CD14-positive monocyte (primary cell): ENCODE measurements around the gene AKT1. TPM values are rescaled to one million over a fixed set of nuclear protein-coding genes. Genes with fewer than 3 reads are reported as not detected.
A peak's percentile ranks its signal among the peaks of the same experiment; 100 is the strongest.

Experiments
- DNase-seq, 3 donors: peaks; one replicate each; pipeline ENCODE4 v3.0.0-alpha.2; 2011 to 2022
- H2AFZ ChIP-seq: 2 replicates; pipeline ENCODE4 v1.6.0; 2012; ENCODE audit warnings: mild to moderate bottlenecking, low read depth, low read length, inconsistent platforms; ENCODE audit not compliant: insufficient read depth, poor library complexity, severe bottlenecking
- H3K27ac ChIP-seq, 2 donors: 1 replicate in 1 of 2; 2 replicates in 1 of 2; pipeline ENCODE4 v1.5.1; 2012 to 2013; ENCODE audit warnings: low read length in 2 of 2, control low read depth in 1 of 2, inconsistent platforms in 1 of 2, low read depth in 1 of 2, mild to moderate bottlenecking in 1 of 2
- H3K27me3 ChIP-seq, 2 donors: one replicate each; pipeline versions ENCODE4 v1.6.0 to v1.6.1; 2011 to 2013; ENCODE audit warnings: low read length in 2 of 2; ENCODE audit not compliant: control insufficient read depth in 2 of 2, insufficient read depth in 2 of 2
- H3K36me3 ChIP-seq, 2 donors: replicated peaks in 1 of 2; 1 replicate in 1 of 2; 2 replicates in 1 of 2; pipeline versions ENCODE4 v1.5.1 to v1.6.1; 2012 to 2013; ENCODE audit warnings: low read length in 2 of 2, control low read depth in 1 of 2, inconsistent platforms in 1 of 2, mild to moderate bottlenecking in 1 of 2; ENCODE audit not compliant: insufficient read depth in 2 of 2, control insufficient read depth in 1 of 2
- H3K4me1 ChIP-seq, 2 donors: 1 replicate in 1 of 2; 2 replicates in 1 of 2; pipeline versions ENCODE4 v1.5.1 to v1.6.1; 2012 to 2013; ENCODE audit warnings: low read length in 2 of 2, control low read depth in 1 of 2, inconsistent platforms in 1 of 2, mild to moderate bottlenecking in 1 of 2, moderate library complexity in 1 of 2; ENCODE audit not compliant: insufficient read depth in 2 of 2, control insufficient read depth in 1 of 2
- H3K4me2 ChIP-seq: replicated peaks from 2 replicates; pipeline ENCODE3; 2012; ENCODE audit warnings: low read length, moderate library complexity, mild to moderate bottlenecking; ENCODE audit not compliant: poor library complexity, severe bottlenecking; ENCODE audit errors: extremely low read depth
- H3K4me3 ChIP-seq, 3 experiments: fragments of 200-600 bp in 1 of 3; sonication (generic) in 1 of 3; replicated peaks in 1 of 3; 1 replicate in 2 of 3; 2 replicates in 1 of 3; pipeline ENCODE4 v1.5.1; 2011 to 2013; ENCODE audit warnings: low read length in 3 of 3, mild to moderate bottlenecking in 3 of 3, control low read depth in 2 of 3, low read depth in 2 of 3, inconsistent platforms in 1 of 3, moderate library complexity in 1 of 3
- H3K79me2 ChIP-seq: 2 replicates; pipeline ENCODE4 v1.6.0; 2012; ENCODE audit warnings: mild to moderate bottlenecking, control low read depth, inconsistent platforms, low read length, moderate library complexity; ENCODE audit not compliant: insufficient read depth
- H3K9ac ChIP-seq: 2 replicates; pipeline ENCODE4 v1.6.0; 2017; ENCODE audit warnings: low read length, mild to moderate bottlenecking; ENCODE audit not compliant: insufficient read depth, poor library complexity, severe bottlenecking
- H3K9me3 ChIP-seq, 2 donors: replicated peaks in 1 of 2; 1 replicate in 1 of 2; 2 replicates in 1 of 2; pipeline versions ENCODE4 v1.5.1 to v1.6.1; 2012 to 2013; ENCODE audit warnings: low read length in 2 of 2, control low read depth in 1 of 2; ENCODE audit not compliant: control insufficient read depth in 1 of 2, insufficient read depth in 1 of 2
- H4K20me1 ChIP-seq: 2 replicates; pipeline ENCODE4 v1.6.0; 2012; ENCODE audit warnings: mild to moderate bottlenecking, low read length, control low read depth, moderate library complexity; ENCODE audit not compliant: insufficient read depth
- H3K27ac Mint-ChIP-seq, 7 donors: one replicate each; pipeline ENCODE4 v1.8.0; 2020; ENCODE audit warnings: mild to moderate bottlenecking in 7 of 7, mixed read lengths in 7 of 7, moderate library complexity in 6 of 7, inconsistent platforms in 2 of 7
- H3K27me3 Mint-ChIP-seq, 3 donors: one replicate each; pipeline ENCODE4 v1.8.0; 2021 to 2022; ENCODE audit warnings: low read depth in 3 of 3, mild to moderate bottlenecking in 3 of 3, mixed read lengths in 3 of 3, moderate library complexity in 3 of 3, inconsistent platforms in 1 of 3
- H3K36me3 Mint-ChIP-seq, 2 donors: one replicate each; pipeline ENCODE4 v1.8.0; 2020; ENCODE audit warnings: mixed read lengths in 2 of 2, inconsistent platforms in 1 of 2, mild to moderate bottlenecking in 1 of 2
- H3K4me1 Mint-ChIP-seq: one replicate; pipeline ENCODE4 v1.8.0; 2020; ENCODE audit warnings: mild to moderate bottlenecking, mixed read lengths
- H3K4me3 Mint-ChIP-seq, 2 donors: one replicate each; pipeline ENCODE4 v1.8.0; 2020; ENCODE audit warnings: mild to moderate bottlenecking in 2 of 2, mixed read lengths in 2 of 2, moderate library complexity in 1 of 2
- H3K9me3 Mint-ChIP-seq, 7 donors: one replicate each; pipeline ENCODE4 v1.8.0; 2020 to 2022; ENCODE audit warnings: mixed read lengths in 7 of 7, mild to moderate bottlenecking in 6 of 7, moderate library complexity in 6 of 7, inconsistent platforms in 2 of 7
- WGBS: methylation state at CpG from one replicate; pipeline ENCODE4 v1.1.5; 2013; ENCODE audit warnings: missing lambda C conversion rate; ENCODE audit not compliant: insufficient coverage; 5-methylcytosine and 5-hydroxymethylcytosine counted together
- intact Hi-C, 2 donors: fragments of 100-400 bp; cut with micrococcal nuclease; formaldehyde crosslinking; loops; one replicate each; pipeline versions ENCODE4 v1.15.0 to v1.15.1; 2023
- polyA plus RNA-seq, 3 donors: library from polyadenylated mRNA; depleted of rRNA in 1 of 3; unstranded in 2 of 3; stranded (reverse) in 1 of 3; fragments of 300-500 nt in 2 of 3; fragments of >200 nt in 1 of 3; fragmentation: Illumina TruSeq in 2 of 3; gene quantifications; 1 replicate in 2 of 3; 2 replicates in 1 of 3; pipeline ENCODE4 v1.2.3, GENCODE V29; 2012 to 2021
- TF ChIP-seq, protein P1 (sequence below): fragments of 200-600 bp; IDR thresholded peaks from one replicate; pipeline ENCODE4 v1.8.0; 2022; ENCODE audit warnings: antibody characterized with exemption, mild to moderate bottlenecking

The AKT1 gene
- polyA plus RNA-seq, 3 donors = 7.2 to 180 (median 26.4) TPM

DNA sequence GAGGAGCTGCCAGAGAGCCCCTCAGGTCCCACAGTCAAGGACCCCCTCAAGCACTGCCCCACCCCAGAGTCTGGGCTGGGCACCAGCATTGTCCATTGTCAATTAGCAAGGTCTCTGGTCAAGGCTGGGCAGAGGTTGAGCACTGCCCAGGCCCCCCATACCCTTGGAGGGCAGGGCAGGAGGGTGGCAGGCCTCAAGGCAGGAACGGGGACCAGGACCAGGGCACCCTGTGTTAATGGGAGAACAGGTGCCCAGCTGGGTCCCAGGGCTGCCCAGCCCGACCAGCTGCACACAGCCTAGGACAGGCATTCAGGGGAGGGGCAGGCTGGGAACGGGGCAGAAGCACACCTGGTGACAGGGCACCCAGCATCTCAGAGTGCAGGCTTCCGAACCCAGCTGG, 24.2 kb downstream of the AKT1 start:
- H3K9me3 ChIP-seq = peaks cover 7 to 11% of the 10 kb centered on the region in 2 donors
- H3K79me2 ChIP-seq = no peaks in the 10 kb centered on the region
- Mint-ChIP-seq H3K27ac (no peak overlapping the region), H3K27me3 (no peaks in the 10 kb centered on the region), H3K4me1 (peaks cover 6% of the 10 kb centered on the region), H3K36me3 (peaks cover 39 to 64% of the 10 kb centered on the region in 2 donors), H3K9me3 (peaks cover 2 to 25% (median 12%) of the 10 kb centered on the region in 7 donors), H3K4me3 (no peak overlapping the region)
- no peak overlapping the region for H3K9ac ChIP-seq
- H3K27ac ChIP-seq = no peak overlapping the region
- H3K36me3 ChIP-seq = peaks cover 47 to 63% of the 10 kb centered on the region in 2 donors
- WGBS = 92% methylated on average over 4 of the region's 4 CpGs
- H3K4me2 ChIP-seq = no peak overlapping the region
- H3K4me1 ChIP-seq = peaks cover 0 to 9% of the 10 kb centered on the region in 2 donors
- no peak overlapping the region for H3K4me3 ChIP-seq
- no peaks in the 10 kb centered on the region for H3K27me3 ChIP-seq
- TF ChIP-seq, protein P1, sequence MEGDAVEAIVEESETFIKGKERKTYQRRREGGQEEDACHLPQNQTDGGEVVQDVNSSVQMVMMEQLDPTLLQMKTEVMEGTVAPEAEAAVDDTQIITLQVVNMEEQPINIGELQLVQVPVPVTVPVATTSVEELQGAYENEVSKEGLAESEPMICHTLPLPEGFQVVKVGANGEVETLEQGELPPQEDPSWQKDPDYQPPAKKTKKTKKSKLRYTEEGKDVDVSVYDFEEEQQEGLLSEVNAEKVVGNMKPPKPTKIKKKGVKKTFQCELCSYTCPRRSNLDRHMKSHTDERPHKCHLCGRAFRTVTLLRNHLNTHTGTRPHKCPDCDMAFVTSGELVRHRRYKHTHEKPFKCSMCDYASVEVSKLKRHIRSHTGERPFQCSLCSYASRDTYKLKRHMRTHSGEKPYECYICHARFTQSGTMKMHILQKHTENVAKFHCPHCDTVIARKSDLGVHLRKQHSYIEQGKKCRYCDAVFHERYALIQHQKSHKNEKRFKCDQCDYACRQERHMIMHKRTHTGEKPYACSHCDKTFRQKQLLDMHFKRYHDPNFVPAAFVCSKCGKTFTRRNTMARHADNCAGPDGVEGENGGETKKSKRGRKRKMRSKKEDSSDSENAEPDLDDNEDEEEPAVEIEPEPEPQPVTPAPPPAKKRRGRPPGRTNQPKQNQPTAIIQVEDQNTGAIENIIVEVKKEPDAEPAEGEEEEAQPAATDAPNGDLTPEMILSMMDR = no peak
- peaks cover 61% of the 10 kb centered on the region for H4K20me1 ChIP-seq
- H2AFZ ChIP-seq = no peak overlapping the region
- no peak for DNase-seq
- intact Hi-C loops = no loop called here

DNA sequence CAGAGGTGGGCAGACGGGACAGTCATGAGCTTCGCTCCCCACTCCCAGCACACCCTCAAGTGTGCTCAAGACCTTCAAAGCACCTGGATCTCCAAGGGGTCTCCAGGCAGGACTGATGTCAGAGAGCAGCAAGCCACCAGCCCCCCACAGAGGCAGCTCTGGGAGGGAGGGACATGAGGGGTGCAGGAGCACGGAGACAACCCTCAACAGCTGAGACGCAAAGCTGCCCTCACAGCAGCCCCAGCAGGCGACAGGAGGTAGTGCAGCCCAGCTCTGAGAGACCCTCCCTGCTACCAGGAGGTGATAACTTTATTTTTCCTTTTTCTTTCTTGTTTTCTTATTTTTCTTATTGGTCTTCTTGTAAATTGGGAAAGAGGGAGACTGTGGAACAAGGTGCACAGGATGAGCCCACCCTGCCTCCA, 24.7 kb downstream of the AKT1 start:
- Mint-ChIP-seq H3K36me3 (peaks cover 39 to 60% of the 10 kb centered on the region in 2 donors), H3K4me3 (no peak overlapping the region), H3K27ac (peak overlapping the region in 3 of 7 donors; percentile 3 to 26 (median 7)), H3K27me3 (no peaks in the 10 kb centered on the region), H3K4me1 (peaks cover 6% of the 10 kb centered on the region), H3K9me3 (peaks cover 4 to 25% (median 12%) of the 10 kb centered on the region in 7 donors)
- no peak overlapping the region for H3K4me2 ChIP-seq
- no CpG with 5 or more reads among the region's 5 CpGs for WGBS
- no peak overlapping the region for H3K9ac ChIP-seq
- no peaks in the 10 kb centered on the region for H3K27me3 ChIP-seq
- no peaks in the 10 kb centered on the region for H3K79me2 ChIP-seq
- H3K4me3 ChIP-seq = no peak overlapping the region
- TF ChIP-seq, protein P1 = peak; percentile 56
- no peak overlapping the region for H3K27ac ChIP-seq
- H3K9me3 ChIP-seq = peaks cover 7 to 11% of the 10 kb centered on the region in 2 donors
- intact Hi-C loops = no loop called here
- peaks cover 56% of the 10 kb centered on the region for H4K20me1 ChIP-seq
- H3K4me1 ChIP-seq = peaks cover 0 to 9% of the 10 kb centered on the region in 2 donors
- no peak overlapping the region for H2AFZ ChIP-seq
- peaks cover 46 to 63% of the 10 kb centered on the region in 2 donors for H3K36me3 ChIP-seq
- no peak for DNase-seq
